GM12874 (cell line): ENCODE measurements around the gene TMF1.

Source experiments
- TF ChIP-seq, protein P1 (sequence below): IDR thresholded peaks from 2 replicates; pipeline ENCODE4 v1.5.1; 2011; ENCODE audit warnings: low read depth, mild to moderate bottlenecking, control low read depth, low read length, moderate library complexity; ENCODE audit not compliant: insufficient read depth

Gene TMF1

DNA sequence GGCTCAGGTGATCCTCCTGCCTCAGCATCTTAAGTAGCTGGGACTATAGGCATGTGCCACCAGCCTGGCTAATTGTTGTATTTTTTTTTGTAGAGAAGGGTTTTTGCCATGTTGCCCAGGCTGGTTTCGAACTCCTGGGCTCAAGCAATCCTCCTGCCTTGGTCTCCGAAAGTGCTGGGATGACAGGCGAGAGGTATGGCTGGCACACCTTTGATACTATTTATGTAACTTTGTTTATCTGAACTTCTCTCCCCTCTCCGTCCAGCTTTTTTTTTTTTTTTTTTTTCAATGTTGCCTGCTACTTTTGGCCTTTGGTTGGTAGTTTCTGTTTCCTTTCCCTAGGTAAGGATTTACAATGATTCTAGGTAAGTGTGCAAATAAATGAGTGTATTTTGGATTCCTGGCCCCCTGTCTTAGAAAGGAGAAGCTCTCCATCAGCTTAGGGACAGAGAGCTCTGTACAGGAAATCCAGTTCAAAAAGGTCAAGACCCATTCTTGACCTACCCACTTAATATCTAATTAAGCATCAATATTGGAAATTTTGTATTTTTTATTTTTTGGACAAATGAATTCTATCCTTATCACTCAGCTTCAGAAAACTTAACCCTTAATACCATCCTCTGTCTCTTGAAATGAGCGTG is 39.4 kb upstream of the TMF1 start:
- TF ChIP-seq, protein P1, sequence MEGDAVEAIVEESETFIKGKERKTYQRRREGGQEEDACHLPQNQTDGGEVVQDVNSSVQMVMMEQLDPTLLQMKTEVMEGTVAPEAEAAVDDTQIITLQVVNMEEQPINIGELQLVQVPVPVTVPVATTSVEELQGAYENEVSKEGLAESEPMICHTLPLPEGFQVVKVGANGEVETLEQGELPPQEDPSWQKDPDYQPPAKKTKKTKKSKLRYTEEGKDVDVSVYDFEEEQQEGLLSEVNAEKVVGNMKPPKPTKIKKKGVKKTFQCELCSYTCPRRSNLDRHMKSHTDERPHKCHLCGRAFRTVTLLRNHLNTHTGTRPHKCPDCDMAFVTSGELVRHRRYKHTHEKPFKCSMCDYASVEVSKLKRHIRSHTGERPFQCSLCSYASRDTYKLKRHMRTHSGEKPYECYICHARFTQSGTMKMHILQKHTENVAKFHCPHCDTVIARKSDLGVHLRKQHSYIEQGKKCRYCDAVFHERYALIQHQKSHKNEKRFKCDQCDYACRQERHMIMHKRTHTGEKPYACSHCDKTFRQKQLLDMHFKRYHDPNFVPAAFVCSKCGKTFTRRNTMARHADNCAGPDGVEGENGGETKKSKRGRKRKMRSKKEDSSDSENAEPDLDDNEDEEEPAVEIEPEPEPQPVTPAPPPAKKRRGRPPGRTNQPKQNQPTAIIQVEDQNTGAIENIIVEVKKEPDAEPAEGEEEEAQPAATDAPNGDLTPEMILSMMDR = no peak

DNA sequence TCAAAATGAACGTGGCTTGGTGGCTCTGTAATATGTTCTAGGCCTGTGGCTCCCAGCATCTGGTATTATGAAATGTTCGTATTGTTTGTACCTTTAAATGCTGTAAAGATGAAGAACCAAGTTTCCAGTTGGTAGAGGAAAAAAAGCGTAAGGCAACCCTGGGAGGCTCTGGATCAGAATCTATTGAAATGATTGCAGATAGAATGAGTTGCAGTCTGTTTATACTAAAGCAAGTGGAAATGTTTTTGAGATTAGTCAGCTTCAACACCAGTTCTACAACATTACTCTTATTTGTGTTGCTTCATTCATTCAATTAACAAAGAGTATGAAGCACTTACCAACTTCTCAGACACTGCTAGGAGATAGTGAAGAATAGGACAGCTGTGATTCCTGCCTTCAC is 37.9 kb upstream of the TMF1 start:
- TF ChIP-seq, protein P1 = no peak

DNA sequence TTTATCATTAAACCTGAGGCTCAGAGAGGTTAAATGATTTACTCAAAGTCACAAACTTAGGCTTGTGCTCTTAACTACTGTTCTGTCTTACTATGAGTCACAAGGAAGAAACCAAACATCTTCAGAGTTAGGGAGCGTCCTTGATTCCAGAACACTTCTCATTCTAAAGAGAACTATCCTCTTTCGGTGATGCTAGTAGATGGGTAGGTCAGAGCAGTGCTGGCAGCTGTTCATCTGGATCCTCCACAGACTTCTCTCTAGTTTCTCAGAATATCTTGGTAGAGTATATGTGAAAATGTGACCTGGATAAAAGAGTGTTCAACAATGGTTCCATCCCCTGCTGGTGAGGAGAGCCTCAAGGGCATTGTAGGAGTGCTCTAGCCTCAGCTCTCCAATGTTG is 35.9 kb upstream of the TMF1 start:
- TF ChIP-seq, protein P1 = no peak

DNA sequence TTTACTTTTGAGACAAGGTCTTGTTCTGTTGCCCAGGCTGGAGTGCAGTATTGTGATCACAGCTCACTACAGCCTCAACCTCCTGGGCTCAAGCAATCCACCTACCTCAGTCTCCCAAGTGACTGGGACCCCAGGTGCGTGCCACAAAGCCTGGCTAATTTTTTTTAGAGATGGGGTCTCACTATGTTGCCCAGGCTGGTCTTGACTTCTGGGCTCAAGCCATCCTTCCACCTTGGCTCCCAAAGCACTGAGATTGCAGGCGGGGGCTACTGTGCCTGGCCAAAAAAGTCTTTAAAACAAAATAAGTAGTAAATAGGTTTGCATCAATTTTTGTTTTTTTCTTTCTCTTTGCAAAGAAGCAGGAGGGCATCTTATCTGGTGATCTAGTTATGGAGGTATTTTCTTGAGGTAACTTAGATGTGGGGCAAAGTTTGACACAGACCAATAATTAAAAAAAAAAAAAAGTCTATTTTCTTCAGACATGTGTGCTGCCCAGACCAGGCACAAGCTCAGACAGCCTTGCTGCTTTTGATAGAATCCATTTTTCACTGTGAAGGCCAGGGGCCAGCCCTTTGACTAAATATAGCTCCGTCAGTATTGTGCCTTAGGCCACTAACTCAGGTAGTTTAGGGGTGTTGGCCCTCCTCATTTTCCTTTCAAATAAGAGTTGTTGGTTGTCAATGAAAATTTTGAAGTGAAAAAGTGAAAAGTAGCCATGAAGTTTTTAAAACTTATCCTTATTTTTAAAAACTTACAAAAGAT is 35.1 kb upstream of the TMF1 start:
- TF ChIP-seq, protein P1 = no peak

DNA sequence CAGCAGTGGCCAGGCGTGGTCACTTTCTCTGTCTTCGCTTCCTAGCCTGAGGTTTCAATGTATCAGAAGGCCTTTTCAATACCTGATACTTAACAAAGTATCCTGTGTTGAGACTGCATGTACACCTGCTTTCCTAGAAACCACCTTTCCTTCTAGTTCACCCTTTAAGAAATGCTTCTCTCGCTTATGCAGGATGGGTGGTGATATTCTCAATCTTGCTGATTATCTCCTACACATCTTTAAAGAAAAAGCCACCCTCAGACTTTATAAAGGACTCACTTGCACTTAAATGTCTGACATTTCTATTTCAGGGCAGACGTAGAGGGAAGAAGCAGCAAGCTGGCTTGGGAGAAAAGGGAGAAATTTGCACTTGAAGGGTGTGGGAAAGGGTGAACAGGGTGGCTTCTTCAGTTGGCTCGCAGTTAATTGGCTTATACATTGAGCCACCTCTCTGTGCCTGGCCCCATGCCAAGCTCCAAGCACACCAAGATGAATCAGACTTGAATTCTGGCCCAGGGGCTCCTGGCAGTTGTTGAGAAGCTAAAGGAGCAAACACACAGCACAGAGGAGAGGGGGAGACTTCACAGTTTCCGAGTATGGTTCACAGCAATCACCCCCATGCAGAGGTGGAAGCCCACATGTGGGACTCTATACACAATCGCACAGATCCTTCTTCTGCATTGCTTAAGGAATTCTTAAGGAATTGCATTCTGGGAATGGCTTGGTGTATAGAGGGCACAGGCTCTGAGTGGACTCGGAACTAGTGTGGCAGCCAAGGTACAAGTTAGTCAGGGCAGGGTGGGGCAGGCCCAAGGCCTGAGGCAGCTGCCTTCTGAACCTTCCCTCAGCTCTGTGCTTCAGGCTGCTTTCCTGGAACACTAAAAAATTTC is 33.9 kb upstream of the TMF1 start:
- TF ChIP-seq, protein P1 = no peak

DNA sequence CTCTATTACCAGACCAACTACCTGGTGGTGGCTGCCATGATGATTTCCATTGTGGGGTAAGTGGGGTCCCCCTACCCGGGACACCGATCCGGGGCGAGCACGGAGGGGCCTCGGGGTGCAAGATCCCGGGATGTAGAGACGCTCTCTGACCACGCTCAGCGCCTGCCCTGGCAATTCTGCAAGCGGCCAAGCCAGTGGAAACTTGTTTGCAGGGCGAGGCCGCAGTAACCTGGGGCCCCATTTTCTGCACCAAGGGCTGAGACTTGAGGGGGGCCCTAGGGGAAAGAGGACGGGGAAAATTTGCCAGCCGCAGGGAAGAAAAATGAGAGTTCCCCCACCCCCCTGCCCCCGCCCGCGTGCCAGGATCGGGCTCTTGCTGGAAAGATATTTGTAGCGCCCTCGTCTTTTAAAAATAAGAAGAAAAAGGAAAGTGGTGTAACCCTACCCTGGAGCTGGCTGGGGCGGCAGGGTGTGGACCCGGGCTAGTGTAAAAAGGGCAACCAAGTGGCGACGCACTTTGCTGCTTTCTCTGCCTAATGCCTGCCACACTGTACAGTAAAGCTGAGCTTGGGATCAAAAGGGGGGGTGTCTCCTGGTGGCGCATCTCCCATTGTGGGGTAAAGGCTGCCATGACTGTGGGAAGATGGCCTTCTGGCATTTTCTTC is 33.2 kb upstream of the TMF1 start:
- TF ChIP-seq, protein P1 = no peak
